ENCODE results near the gene IGFBP2.
"Not testable (repeated sequence)": the region's sequence is repeated elsewhere in the genome, so short reads cannot be mapped to it uniquely, and the experiment has no call there.

Gene IGFBP2, protein sequence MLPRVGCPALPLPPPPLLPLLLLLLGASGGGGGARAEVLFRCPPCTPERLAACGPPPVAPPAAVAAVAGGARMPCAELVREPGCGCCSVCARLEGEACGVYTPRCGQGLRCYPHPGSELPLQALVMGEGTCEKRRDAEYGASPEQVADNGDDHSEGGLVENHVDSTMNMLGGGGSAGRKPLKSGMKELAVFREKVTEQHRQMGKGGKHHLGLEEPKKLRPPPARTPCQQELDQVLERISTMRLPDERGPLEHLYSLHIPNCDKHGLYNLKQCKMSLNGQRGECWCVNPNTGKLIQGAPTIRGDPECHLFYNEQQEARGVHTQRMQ

DNA sequence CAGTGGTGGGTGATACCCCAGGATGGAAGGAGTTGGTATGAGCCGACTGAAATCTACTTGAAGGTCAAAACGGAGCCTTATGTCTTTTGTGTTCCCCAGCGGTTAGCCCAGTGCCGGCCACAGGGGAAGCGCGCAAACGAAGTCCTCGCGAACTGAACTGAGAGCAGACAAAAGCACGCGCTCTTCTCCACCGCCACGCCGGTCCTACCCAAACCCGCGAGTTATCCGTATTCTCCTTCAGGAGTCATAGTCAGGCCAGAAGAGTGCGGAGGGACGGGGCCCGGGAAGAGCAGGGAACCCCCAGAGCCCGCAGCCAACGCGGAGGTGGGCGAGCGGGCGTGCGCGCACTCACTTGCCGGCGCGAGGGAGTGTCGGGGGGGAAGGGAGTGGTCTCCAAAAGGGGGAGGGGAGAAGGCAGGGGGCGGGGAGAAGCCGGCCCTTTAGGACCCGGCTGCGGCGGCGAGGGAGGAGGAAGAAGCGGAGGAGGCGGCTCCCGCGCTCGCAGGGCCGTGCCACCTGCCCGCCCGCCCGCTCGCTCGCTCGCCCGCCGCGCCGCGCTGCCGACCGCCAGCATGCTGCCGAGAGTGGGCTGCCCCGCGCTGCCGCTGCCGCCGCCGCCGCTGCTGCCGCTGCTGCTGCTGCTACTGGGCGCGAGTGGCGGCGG, at the start of gene IGFBP2:
TSS of gene IGFBP2 (plus strand) at position 469 of the 664 bp plus-strand sequence. CDS start at position 573, 104 bp downstream.
- DNase-seq = peak; percentile 91

DNA sequence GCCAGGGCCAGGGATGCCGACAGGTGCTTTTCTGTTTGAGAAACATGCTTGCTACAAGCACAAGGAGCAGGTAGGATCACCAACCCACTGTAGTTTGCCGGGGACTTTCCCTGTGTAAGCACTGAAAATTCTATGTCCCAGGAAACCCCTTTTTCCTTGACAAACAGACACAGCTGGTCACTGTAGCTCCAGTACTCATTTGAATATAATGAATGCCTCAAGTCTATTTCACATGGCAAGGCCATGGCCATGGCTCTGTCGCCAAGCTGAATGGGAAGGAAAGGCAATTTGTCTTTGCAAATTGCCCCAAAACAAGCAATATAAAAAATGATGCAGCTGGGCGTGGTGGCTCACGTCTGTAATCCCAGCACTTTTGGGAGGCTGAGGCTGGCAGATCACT, 49.6 kb upstream of the IGFBP2 start:
- no peak for DNase-seq

DNA sequence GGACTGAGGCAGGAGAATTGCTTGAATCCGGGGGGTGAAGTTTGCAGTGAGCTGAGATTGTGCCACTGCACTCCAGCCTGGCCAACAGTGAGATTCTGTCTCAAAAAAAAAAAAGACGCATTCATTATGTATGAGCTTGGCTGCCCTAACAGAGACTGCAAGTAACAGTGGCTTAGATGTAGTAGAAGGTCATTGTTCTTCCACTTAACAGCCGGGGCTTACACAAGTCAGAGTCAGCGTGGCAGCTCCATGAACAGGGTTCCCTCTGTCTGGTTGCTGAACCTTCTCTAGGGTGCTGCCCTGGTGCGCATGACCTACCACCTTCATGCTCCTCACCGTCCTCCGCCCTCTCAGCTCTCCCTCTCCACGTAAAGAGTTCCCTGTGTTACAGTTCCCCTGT, 49.1 kb upstream of the IGFBP2 start:
- DNase-seq = no peak

DNA sequence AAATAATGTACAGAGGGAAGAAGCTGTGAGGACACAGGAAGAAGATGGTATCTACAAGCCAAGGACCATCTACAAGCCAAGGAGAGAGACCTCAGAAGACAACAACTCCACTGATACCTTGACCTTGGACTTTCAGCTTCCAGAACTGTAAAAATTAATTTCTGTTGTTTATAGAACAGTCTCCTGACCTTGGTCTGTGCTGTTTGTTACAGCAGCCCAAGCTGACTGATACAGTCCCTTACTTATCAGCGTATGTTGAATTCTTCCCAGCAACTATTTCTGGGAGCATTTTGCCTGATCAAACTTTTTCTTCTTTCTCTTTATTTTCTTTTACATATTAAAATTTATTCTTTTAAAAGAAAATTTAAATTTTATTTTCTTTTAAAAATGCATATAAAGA, 47.8 kb upstream of the IGFBP2 start:
- no peak for DNase-seq

DNA sequence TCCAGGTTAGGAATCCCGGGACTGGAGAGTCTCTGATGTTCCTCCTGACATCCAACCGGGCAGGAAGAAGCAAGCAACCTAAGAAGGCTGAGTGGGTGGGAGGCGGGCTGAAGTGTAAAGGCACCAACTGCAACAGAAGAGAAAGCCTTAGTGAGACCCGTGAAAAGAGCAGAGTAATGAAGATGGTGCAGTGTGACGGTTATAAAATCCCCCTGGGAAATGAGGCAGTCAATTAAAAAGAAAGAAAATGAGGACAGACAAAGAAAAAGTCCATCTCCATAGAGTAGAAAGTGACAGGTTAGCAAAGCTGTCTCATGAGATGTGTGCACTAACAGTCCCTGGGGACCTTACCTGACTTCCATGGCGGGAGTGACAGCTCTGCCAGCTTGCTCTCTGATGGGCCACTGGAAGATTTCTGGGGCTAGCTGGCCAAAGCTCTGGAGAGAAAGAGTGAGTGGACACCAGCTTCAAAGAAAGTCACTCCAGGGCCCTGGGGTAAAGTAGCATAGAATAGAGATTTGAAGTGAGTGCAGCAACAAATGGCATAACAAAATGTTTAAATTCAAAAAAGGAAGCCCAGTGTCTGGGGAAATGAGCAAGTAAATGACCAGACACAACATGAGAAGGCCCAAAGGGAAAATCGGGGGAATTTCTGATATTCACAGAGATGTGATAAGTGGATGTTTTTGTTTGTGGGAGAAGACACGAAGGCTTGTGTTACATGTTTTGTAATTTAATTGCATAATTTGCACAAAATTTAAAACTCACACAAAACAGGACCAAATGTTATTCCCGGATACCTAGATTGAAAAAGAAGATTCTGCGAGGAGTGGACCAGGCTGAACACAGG, 44.1 kb upstream of the IGFBP2 start:
- DNase-seq = no peak

DNA sequence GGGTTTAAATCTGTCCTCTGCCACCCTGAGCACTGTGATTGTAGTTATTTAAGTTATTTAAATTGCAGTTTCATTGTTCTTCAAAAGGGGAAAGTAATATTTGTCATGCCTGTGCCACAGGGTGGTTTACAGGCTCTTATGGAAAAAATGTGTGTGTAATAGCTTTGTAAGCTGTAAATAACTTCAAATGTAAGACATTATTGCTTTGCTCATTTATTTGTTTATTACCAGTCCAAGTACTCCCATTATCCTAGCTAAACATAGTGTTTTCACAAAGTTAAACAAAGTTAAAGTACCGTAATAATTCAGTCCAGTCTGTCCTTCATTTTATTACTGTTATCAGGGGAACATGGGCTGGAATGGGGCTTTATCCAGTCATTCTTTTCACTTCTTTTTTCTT, 43.4 kb upstream of the IGFBP2 start:
- DNase-seq = no peak

DNA sequence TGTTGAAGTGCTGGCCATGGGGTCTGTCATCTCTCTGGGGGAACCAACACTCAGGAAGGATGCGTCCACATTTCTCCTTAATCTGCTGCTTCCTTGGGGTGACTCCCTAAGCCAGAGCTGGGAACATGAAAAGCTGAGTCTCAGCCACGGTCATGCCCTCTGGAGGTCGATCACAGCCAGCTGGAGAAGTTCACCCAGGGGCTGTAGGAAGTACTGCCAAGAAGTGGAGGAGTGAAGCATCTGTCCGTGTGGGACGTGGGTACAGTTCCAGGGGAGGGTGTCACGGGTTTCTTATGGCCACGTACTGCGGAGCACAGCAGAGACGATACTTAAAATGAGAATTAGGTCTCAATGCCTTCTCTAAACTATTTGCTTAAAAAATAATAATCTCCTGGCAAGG, 42.4 kb upstream of the IGFBP2 start:
- no peak for DNase-seq

DNA sequence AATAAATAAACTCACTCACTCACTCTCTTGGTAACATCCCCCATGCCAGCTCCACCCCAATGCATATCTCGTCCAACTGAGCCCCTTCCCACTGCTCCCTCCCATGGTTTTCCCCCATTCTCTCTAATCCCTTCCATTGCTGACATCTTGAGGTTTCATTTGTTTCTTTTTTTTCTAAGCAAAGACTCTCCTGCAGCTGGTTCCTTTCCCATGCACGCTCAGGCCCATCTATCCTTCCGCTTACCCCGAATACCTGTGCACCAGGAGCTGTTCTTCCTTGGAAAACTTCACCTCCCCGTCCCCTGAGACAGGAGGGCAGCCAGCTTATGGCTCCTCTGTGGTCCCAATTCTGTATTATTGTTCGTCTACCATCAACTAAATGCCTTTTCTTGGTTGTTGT, 41.7 kb upstream of the IGFBP2 start:
- DNase-seq = no peak

DNA sequence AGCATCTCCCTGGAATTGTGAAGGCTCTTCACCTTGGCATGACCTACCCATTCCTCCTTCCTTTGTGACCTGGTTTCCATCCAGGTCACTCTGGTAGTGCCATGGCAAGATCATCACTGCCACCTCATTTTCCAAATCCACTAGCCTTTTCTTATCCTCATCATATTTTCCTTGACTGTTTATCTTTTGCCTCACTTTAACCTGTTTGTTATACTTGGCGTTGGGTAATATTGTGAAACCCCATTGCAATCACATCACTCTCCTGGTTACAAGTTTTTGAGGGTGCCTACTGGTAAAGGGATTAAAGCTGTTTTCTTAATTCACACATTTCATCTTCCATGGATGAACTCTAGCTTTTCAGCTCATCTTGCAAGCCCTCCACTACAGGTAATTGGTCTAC, 39.1 kb upstream of the IGFBP2 start:
- DNase-seq = no peak

DNA sequence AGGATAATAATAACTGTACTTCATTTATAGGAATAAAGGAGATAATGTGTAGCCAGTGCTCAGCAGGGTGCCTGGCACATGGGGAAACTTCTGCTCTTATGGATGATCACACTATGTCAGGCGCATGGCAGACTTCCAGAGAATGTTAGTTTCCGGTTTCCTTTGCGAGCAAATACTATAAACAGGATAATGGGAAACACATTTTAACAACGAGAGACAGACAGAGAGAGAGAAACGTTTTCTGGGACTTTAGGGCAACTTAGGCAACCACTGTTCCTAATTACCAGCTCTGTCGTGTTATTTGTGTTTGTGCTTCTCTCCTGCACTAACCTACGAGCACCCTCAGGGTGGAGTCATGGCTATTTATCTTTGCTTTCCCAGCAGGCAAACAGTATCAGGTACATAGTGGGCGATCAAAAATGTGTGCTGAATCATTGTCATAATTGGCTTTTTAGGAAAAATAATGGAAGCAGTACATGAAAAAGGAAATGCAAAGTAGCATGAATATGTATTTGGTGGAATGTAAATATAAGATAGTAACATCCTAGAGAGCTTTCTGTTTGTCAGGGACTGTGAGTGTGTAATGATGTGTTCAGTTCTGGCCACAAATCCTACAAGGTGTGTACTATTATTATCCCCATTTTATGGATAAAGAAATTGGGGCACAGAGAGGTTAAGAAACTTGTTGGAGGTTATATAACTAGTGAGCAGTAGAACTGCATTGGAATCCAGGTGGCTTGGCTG, 36.8 kb upstream of the IGFBP2 start:
- DNase-seq = no peak

DNA sequence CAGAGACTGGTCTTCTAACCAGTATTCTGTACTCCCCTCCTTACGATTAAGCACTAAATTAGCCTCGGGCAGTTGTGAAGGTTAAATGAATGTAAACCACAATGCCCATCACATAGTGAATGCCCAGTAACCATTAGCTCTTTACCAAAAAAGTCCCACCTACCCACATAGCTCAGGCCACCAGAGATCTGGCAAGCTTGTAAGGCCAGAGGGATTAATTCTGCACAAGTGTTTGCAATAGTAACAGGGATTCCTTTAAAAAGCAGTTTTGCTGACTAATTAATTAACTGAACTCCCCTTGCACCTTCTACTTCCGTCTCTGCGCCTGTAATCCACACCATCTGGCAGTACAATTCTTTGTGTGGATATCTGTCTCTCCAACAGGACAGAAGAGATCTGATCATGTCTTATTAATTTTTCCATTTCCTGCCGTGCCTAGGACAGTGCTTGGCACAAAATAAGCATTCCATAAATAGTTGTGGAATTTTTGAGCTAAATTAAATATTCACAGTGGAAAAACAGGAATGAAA, 36.2 kb upstream of the IGFBP2 start:
- no peak for DNase-seq

DNA sequence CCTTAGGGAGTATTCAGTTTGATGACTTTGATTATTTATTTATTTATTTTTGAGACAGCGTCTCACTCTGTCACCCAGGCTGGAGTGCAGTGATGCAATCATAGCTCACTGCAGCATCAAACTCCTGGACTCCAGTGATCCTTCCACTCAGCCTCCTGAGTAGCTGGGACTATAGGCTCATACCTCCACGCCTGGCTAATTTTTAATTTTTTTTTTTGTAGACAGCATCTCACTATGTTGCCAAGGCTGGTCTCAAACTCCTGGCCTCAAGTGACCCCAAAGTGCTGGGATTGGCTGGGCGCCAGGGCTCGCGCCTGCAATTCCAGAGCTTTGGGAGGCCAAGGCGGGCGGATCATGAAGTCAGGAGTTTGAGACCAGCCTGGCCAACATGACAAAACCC, 35.4 kb upstream of the IGFBP2 start:
- not testable (repeated sequence) for DNase-seq

DNA sequence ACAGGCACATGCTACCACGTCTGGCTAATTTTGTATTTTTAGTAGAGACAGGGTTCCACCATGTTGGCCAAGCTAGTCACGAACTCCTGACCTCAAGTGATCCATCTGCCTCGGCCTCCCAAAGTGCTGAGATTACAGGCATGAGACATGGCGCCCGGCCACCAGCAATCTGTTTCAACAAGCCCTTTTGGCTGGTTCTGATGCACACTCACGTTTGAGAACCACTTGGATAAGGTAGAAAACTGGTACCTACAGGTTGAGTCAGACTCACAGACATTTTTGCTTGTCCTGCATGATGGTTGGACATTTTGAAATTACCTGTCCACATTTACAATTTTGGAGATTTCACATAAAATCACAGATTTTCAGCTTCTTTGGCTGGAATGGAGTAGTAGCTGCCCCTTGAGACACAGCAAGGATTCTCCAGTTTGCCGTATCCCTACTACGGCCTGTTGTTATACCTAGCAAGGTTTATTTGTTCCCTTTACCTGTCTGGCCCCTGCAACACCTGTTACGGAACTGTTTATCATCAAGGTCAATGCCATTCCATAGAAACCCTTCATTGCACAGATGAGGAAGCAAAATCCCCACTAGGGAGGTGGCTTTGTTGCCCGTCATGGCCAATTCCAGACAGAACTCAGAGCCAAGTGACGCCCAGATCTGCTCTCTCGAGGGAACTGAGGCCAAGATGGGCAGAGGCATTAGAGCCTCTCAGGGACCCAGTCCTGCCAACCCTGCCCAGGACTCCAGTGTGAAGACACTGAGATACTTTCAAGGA, 31.4 kb upstream of the IGFBP2 start:
- DNase-seq = no peak

DNA sequence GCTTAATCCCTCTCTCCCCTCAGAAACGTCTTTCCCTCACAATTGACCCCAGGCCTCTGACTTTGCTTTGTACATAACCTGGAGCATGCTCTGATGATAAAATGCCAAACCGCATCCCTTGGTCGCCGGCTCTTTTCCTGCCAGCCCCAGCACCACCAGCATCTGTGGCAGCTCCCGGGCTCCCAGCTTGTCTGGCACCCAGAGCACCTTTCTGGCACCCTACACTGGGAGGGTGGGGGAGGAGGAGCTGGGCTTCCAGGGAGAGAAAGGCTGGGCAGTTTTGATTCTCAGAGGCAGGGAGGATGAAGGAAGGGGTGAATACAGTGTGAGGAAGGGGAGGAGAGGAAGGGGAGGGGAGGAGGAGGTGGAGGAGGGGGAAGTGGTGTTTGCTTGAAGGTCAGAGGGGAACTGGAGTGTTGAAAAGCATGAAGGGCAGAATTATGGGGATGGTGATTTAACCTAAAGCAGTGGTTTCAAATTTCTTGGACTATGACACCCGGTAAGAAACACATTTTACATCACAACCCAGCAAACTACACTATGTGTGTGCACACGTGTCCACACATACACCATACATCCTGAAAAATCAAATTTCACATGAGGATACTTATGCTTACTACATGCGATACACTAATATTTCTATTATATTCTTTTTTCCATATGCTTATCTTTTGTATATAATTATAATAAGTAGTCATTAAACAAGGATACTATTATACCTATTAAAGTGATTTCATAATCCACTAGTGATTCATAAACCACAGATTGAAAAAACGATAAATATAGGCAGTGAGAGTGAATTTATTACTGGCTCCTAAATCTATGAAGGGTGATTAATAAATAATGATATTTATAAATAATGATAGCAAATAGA, 30.0 kb upstream of the IGFBP2 start:
- no peak for DNase-seq

DNA sequence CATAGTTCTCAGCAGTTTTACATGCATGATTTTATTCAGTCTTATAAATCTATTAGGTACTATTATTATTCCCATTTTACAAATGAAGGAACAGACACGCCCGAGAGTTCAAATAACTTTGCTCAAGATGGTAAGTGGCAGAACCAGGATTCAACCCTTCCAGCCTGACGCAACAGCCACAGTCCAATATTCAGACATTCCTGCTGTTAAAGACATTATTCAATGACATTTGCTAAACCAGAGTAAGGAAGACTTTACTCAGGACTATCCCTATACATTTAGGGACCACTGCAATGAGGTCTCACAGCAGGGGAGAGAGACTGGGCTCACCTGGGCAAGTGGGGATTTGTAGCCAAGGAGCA, 29.4 kb upstream of the IGFBP2 start:
- no peak for DNase-seq

DNA sequence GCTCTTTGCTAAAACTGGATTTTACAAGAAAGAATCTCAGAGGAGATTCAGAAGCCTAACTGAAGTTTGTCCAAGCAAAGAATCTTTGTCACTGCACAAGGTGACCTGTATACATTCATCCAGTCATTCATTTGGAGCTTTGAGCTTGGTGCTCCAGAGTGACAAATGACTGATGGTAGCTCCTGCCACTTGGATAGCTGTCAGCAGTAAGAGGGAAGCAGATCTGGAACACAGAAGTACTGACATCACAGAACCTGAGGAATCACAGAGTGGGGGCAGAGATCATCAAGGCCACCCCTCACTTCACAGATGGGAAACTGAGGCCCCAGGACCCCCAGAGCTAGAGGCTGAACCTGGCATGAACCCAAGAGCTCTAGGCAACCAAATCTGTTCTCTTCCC, 28.8 kb upstream of the IGFBP2 start:
- DNase-seq = no peak

DNA sequence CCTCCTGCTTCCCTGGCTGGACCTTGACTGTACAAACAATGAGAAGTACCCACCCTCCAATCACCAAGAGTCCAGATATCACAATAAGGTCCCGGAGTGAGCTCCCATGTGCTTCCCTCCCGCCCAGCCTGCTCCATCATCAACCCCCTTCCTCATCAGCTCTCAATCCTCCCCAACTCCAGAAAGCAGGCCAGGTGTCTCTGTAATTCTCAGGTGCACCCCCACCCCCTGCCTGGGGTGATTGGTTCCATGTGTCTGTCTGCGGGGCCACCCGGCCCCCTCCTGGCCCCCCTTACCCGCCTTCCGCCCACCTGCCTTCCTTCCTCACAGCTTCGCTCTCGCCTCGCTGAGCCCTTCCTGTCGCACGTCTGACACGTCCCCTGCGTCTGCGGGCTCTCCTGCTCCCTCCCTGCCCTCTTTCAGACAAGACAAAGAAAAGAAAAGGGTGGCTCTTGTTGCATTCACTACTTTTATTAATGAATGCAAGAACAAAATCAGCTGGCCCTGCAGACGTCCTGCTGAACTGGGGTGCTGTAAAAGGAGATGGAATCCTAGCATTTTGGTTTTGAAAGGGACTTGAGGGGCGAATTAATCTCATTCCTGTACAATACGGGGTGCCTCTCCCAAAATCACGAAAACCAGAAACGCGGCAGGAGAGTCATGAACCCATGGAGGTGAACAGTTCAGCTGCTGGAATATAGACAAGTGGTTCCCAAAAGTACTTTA, 26.5 kb upstream of the IGFBP2 start:
- no peak for DNase-seq

DNA sequence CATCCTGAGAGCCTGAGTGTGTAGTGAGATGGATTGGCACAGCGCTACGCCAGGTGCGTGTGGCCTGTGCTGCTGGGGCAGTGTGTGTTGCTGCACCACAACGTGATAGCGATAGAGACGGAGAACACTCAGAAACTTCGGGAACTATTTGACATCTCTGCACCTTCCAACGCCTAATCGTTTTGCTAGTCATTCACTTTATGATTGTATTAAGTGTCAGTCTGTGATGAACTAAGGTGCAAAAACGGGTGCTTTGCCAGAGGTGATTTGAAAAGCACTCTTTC, 26.0 kb upstream of the IGFBP2 start:
- DNase-seq = no peak

DNA sequence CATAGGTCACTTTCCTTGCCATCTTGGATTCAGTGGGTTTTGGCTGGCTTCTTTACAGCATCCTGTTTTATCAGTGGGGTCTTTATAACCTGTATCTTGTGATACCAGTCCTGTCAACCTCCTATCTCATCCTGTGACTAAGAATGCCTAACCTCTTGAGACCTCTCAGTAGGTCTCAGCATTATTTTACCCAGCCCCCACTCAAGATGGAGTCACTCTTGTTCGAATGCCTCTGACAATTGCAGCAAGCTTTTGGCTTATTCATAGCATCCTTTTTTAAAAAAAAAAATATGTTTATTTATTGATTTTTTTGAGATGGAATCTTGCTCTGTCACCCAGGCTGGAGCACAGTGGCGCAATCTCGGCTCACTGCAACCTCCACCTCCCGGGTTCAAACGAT, 24.7 kb upstream of the IGFBP2 start:
- DNase-seq = no peak

DNA sequence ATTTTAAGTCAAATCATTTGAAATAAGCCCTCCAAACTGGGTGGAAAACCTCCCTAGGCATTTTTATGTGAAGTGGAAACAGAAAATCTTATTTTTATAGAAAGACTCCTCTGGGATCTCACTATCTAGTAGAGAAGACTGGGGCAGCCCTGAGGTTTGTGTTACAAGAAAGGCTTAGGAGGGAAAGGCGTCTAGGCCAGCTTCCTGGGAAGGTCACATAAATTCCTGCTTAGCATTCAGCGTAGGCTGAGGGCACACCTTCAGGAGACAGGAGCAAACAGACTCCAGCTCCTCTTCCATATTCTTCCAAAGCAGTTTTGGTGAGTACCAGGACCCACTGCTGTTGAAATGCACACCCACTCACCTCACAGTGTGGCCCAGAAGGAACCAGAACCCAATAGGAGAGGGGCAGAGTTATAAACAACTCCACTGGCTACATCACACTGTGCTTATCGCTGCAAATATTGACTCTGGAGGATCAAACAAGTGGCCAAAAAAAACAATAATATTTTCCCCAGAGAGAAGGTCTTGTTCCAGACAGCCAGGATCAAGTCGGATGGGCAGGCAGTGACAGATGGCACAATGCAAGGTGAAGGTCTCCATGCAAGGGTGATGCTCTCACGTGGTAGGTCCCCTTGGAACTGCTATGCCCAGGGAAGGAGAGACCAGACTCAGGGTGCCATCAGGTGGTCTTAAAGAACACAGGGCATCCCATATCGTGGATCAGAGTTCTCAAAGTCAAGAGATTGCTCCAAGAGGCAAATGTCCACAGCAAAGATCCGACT, 17.7 kb upstream of the IGFBP2 start:
- no peak for DNase-seq
